Measurements from ENCODE around the gene SLC22A1. TPM values are rescaled to one million over a fixed set of nuclear protein-coding genes. Genes with fewer than 3 reads are reported as not detected.

The SLC22A1 gene
- total RNA-seq: 1.8 to 2.4 TPM (median 2.0 TPM) in 3 replicates

DNA sequence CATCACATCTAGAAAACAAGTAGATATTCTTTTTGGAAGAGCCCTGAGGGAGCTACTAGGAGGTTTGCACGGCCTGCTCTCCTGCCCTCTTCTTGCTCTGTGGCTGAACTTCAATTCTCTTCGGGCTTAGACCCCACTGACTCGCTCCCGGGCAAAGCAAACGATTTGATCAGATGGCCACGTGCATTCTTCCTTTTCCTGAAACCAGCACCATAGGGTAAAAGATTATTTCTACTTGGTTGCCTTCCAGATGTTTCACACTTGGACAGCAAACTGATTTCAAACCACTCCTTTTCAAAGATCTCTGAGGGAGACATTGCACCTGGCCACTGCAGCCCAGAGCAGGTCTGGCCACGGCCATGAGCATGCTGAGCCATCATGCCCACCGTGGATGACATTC is at the start of gene SLC22A1:
SLC22A1 (plus strand) TSS at position 258 of the 400 bp plus-strand sequence; CDS start at position 379, 121 bp downstream.
- H3K36me3 Mint-ChIP-seq: peaks cover 27% of the 10 kb centered on the region
- H3K9me3 Mint-ChIP-seq: peaks cover 12% of the 10 kb centered on the region
- H3K4me3 Mint-ChIP-seq: no peak within 1 kb of the TSS
- DNase-seq (ENCODE audit: low spot score in 2 of 2, unreplicated experiment in 2 of 2): no peak
- no peaks in the 10 kb centered on the region for H3K4me1 Mint-ChIP-seq
- TF ChIP-seq CTCF (IDR thresholded peaks at IDR 0.05; ENCODE audit: unreplicated experiment): no peak
- no peak within 1 kb of the TSS for H3K27ac Mint-ChIP-seq
- no peaks in the 10 kb centered on the region for H3K27me3 Mint-ChIP-seq (ENCODE audit: low read depth)

DNA sequence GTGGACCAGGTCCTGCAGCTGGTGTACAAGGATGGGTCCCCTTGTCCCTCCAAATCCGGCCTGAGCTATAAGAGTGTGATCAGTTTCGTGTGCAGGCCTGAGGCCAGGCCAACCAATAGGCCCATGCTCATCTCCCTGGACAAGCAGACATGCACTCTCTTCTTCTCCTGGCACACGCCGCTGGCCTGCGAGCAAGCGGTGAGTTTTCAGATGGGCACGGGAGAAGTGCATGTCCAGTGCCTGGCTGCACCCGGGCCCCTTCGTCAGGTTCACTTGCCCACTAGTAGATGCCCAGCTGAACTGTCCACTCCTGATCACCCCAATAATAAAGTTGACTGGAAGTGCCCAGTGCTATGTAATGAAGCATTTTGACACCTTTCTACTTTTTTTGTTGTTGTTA is 48.3 kb upstream of the SLC22A1 start:
- Mint-ChIP-seq H3K27ac (no peak overlapping the region), H3K4me1 (no peaks in the 10 kb centered on the region), H3K27me3 (ENCODE audit: low read depth) (no peaks in the 10 kb centered on the region), H3K36me3 (peaks cover 51% of the 10 kb centered on the region), H3K4me3 (no peak overlapping the region), H3K9me3 (no peaks in the 10 kb centered on the region)
- no peak for TF ChIP-seq CTCF (IDR thresholded peaks at IDR 0.05; ENCODE audit: unreplicated experiment)
- DNase-seq (ENCODE audit: low spot score in 2 of 2, unreplicated experiment in 2 of 2): no peak

GRCh38 chr6:160076009-160076408 is 45.6 kb upstream of the SLC22A1 start:
- no peaks in the 10 kb centered on the region for H3K4me1 Mint-ChIP-seq
- H3K27me3 Mint-ChIP-seq (ENCODE audit: low read depth): no peaks in the 10 kb centered on the region
- H3K9me3 Mint-ChIP-seq: peaks cover 3% of the 10 kb centered on the region
- no peak for DNase-seq (ENCODE audit: low spot score in 2 of 2, unreplicated experiment in 2 of 2)
- no peak overlapping the region for H3K27ac Mint-ChIP-seq
- peaks cover 50% of the 10 kb centered on the region for H3K36me3 Mint-ChIP-seq
- TF ChIP-seq CTCF (IDR thresholded peaks at IDR 0.05; ENCODE audit: unreplicated experiment): no peak
- H3K4me3 Mint-ChIP-seq: no peak overlapping the region

- no peak for DNase-seq (ENCODE audit: low spot score in 2 of 2, unreplicated experiment in 2 of 2)
These were observed 44.6 kb upstream of the SLC22A1 start for GRCh38 chr6:160077024-160077423.

DNA sequence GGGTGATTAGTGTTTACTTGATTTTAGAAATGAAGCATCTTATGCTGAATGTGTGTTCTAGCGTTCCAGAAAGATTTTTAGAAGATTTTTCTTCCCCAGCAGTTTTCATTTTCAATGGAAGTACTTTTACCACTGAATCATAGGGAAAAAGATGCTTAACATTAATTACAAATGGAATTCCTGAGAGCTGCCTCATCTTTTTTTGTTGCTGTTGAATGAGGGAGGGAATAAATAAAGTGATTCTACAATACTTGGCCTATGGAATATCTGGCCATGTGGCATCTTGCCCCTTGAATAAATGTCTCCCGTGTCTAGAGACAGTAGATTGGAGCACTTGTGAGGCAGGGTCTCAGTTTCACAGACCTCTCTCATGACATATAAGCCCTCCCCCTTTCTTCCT is 44.1 kb upstream of the SLC22A1 start:
- DNase-seq (ENCODE audit: low spot score in 2 of 2, unreplicated experiment in 2 of 2): no peak
- Mint-ChIP-seq H3K36me3 (peaks cover 60% of the 10 kb centered on the region), H3K27ac (no peak overlapping the region)

More at GRCh38 chr6:160077024-160077423, 44.6 kb upstream of the SLC22A1 start:
- no peaks in the 10 kb centered on the region for H3K4me1 Mint-ChIP-seq
- no peak overlapping the region for H3K4me3 Mint-ChIP-seq
- TF ChIP-seq CTCF (IDR thresholded peaks at IDR 0.05; ENCODE audit: unreplicated experiment): no peak
- peaks cover 60% of the 10 kb centered on the region for H3K36me3 Mint-ChIP-seq
- H3K27ac Mint-ChIP-seq: no peak overlapping the region
- peaks cover 6% of the 10 kb centered on the region for H3K9me3 Mint-ChIP-seq
- H3K27me3 Mint-ChIP-seq (ENCODE audit: low read depth): no peaks in the 10 kb centered on the region

More for the DNA sequence above, 44.1 kb upstream of the SLC22A1 start:
- Mint-ChIP-seq H3K4me3 (no peak overlapping the region), H3K27me3 (ENCODE audit: low read depth) (no peaks in the 10 kb centered on the region), H3K4me1 (no peaks in the 10 kb centered on the region), H3K9me3 (peaks cover 6% of the 10 kb centered on the region)
- no peak for TF ChIP-seq CTCF (IDR thresholded peaks at IDR 0.05; ENCODE audit: unreplicated experiment)
